SH-SY5Y (cell line): Measurements from ENCODE around the gene GASK1A.

Experiments used
- GATA2 ChIP-seq: IDR thresholded peaks from 2 replicates; pipeline ENCODE4 v1.6.1; 2011; ENCODE audit warnings: mild to moderate bottlenecking, low read depth, low read length
- GATA3 ChIP-seq: IDR thresholded peaks from 2 replicates; pipeline ENCODE4 v1.6.1; 2011; ENCODE audit warnings: low read depth, mild to moderate bottlenecking, low read length, moderate library complexity

Gene GASK1A

DNA sequence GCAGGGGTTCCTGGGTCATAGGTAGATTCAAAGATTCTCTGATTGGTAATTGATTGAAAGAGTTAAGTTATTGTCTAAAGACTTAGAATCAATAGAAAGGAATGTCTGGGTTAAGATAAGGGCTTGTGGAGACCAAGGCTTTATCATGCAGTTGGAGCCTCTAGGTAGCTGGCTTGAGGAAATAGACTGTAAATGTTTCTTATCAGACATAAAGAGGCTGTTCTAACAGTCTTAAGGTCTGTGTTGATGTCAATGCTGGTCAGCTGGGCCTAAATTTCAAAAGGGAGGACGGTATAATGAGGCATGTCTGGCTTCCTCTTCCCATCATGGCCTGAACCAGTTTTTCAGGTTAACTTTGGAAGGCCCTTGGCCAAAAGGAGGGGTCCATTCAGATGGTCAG lies 48.9 kb downstream of the GASK1A start:
- no peak for TF ChIP-seq GATA2
- TF ChIP-seq GATA3 = no peak

DNA sequence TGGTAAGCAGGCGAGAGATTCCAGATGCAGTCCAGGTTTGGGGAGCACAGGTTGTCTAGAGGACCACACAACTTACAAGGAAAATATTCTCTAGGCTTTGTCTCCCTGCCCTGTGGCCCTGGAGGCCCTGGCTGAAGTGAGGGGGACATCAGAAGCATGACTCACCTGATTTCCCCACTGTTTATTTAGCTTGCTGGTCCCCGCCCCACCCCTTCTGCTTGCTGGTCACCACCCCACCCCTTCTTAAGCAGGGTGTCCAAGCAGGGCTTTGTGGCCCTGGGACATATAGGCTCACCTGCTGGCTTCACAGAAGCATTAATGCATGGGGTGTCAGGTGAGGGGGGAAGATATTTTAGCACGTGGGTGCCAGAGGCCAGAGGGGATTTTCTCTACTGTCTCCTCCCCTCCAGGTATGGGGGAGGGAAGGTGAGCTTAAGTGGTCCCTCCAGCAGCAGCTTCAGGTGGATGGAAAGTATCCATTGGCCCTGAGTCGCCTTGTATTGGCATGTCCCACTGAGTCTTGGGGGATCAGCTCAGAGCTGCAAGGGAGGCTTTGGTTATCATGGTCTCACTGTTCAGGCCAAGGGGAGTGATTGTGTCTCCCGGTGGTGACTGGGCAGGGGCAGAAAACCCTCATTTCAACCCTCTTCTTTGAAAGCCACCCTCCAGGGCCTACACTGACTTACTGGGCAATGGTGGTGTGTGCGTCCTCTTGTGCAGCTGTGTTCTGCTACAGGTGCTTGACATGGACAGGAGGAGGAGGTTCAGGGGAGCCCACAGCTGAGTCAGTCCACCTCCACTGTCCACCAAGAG lies 49.8 kb downstream of the GASK1A start:
- TF ChIP-seq GATA2 (no peak), GATA3 (no peak)

DNA sequence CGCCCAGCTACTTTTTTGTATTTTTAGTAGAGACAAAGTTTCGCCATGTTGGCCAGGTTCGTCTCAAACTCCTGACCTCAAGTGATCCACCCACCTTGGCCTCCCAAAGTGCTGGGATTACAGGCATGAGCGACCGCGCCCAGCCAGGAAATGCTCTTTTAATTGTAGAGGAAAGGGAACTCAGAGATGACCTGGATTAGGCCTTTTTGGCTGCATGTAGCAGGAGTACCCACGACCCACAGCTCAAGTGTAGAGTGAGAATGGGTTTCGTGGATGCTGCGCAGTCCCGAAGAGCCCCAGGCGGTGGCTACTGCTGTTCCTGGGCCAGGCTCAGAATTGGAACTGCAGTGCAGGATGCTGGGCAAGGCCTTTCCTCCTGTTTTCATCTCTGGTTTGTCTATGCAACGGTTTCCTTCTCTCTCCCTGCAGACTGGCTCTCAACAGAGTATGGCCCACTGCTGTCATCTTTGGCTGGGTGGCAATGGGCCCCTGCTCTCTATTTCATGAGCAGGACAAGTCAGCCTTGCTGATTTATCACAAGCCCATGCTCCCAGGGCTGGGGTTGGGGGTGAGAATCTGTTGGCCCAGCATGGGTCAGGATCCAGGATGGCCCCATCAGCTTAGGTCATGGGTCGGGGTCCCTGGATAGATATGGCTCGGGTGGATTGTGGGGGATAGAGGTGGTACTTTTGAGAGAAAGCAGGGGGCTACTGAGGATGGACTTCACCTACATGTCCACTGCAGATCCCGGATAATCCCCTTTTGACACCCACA lies 51.2 kb downstream of the GASK1A start:
- TF ChIP-seq GATA3 (no peak), GATA2 (no peak)

- TF ChIP-seq GATA2 = no peak
- no peak for TF ChIP-seq GATA3
Measured at GRCh38 chr3:43031485-43031884, 52.4 kb downstream of the GASK1A start.

DNA sequence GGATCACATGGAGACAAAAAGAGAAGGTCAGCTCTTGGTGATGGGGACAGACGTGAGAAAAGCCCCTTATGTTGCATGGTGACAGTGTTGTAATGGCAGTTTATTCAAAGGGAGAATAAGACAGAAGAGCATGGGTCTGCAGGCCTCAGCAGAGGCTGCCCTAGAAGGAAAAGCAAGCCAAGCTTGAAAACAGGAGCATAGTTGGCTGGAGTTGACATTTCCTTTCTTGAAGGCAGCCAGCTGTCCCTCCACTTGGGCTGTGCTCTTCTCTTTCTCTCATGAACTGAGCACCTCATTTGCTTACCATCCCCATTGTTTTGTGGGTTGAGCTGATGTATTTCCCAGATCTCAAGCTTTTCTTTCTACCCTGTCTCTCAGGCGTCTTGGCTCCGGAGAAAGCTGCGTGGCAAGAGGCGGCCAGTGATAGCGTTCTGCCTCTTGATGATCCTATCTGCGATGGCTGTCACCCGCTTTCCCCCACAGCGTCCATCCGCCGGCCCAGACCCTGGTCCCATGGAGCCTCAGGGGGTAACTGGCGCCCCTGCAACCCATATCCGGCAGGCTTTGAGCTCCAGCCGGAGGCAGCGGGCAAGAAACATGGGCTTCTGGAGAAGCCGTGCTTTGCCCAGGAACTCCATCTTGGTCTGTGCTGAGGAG lies 52.9 kb downstream of the GASK1A start:
- TF ChIP-seq GATA3 (no peak), GATA2 (no peak)

DNA sequence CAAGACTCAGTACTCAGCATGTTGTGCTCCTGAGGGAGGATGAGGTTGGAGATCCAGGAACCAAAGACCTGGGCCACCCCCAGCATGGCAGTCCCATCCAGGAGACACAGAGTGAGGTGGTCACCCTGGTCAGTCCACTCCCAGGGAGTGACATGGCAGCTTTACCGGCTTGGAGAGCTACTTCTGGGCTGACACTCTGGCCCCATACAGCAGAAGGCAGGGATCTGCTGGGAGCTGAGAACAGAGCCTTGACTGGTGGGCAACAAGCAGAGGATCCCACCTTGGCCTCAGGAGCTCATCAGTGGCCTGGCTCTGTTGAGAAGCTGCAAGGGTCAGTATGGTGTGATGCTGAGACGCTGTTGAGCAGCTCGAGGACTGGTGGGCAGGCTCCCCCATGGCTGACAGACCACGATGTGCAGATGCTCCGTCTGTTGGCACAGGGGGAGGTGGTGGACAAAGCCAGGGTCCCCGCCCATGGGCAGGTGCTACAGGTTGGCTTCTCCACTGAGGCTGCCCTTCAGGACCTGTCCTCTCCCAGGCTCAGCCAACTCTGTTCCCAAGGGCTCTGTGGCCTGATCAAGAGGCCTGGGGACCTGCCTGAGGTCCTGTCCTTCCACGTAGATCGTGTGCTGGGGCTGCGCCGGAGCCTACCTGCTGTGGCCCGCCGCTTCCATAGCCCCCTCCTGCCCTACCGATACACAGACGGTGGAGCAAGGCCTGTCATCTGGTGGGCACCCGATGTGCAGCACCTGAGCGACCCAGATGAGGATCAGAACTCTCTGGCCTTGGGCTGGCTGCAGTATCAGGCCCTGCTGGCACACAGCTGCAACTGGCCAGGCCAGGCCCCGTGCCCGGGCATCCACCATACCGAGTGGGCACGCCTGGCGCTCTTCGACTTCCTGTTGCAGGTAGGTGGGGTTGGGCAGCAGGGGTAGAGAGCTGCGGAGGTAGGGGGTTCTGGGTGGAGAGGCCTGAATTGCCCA lies 53.8 kb downstream of the GASK1A start:
- TF ChIP-seq GATA3 = no peak
- no peak for TF ChIP-seq GATA2

DNA sequence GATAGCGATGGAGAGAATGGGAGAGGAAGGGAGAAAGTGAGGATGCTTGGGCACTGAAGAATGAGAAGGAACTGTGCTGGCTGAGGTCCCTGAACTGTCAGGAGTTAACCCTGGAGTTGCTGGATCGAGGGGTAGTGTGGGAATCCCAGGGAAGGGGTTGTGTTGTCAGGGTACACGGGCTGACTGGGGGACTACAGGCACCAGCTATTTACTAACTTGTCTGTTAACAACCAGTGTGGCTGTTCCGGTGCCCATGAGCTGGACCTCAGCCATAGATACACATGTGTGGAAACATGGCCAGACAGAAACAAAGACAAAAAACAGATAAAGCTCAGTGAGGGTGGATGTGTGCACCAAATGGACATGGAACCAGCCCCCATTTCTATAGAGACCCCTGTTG lies 55.1 kb downstream of the GASK1A start:
- no peak for TF ChIP-seq GATA2
- no peak for TF ChIP-seq GATA3

DNA sequence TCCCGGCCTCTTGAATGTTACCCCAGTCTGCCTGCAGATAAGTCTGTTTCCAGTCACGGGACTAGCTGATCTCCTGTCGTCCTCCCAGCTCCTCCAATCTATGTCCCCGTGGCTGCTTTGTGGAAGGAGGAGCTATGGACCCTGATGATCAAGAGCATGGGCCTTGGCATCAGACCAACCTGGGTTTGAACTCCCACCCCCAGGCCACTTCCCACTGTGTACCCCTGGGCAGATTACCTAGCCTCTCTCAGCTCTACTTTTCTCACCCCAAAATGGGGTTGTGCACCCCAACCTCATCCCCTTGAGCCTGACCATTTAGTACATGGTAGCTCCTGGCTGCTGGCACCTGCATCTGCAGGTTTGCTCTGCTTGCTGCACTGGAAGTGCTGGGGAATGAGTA lies 55.8 kb downstream of the GASK1A start:
- TF ChIP-seq GATA3 = no peak
- no peak for TF ChIP-seq GATA2

DNA sequence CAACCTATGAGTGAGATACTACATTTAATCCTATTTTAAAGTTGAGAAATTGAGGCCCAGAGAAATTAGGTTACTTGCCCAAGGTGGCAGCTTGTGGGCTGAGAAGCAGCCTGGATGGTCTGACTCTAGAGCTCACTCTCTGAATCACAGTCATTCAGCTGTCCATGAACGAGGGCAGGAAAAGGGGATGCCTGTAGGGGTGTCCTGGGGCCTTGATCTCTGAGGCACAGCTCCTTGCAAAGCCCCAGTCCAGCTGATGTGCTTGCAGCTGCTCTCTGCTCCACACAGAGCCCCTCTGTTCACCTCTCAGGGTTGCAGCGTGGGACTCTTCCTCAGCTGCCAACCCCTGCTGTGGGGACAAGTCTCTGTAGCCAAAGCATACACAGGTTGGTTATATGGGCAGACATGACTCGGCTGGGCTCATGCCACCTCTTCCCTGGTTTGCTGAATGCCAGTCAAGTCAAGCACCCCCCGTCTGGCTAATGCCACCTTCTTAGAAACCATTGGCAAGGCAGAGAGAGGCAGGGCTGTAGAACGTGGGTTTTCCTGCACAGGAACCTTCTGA lies 56.8 kb downstream of the GASK1A start:
- TF ChIP-seq GATA2 (no peak), GATA3 (no peak)

GRCh38 chr3:43036621-43037423 lies 57.7 kb downstream of the GASK1A start:
- TF ChIP-seq GATA2 (no peak), GATA3 (no peak)

DNA sequence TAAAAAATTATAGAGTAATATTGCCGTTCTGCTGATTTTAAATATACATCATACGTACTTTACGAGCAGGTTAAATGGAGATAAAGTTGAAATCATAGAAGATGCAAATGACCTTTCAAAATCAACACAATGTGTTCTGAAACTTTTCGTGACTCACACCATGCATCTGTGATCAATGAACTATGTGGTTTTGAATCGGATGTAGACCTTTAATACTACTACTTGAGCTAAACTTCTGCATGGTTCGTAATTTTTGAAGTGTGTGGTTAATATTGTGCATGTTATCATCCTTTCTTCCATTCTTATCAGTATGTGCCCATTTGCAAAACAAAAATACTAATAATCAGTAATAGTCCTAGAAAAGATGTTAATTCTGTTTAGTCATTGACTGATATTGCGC lies 58.9 kb downstream of the GASK1A start:
- TF ChIP-seq GATA2 = no peak
- TF ChIP-seq GATA3 = no peak

GRCh38 chr3:43041517-43041916 lies 62.4 kb downstream of the GASK1A start:
- TF ChIP-seq GATA2 (no peak), GATA3 (no peak)

- TF ChIP-seq GATA2 (no peak), GATA3 (no peak)
Measured at GRCh38 chr3:43043071-43043766, 64.1 kb downstream of the GASK1A start.
